T-helper 22 cell (primary cell): Measurements from ENCODE around the gene ITGA8.
"Not testable (repeated sequence)": the region's sequence is repeated elsewhere in the genome, so short reads cannot be mapped to it uniquely, and the experiment has no call there.

Source experiments
- DNase-seq: peaks from one replicate; pipeline ENCODE4 v3.0.0-alpha.2; 2020; ENCODE audit warnings: low read depth

ITGA8 gene

GRCh38 chr10:15491856-15492642, 227.7 kb downstream of the ITGA8 start:
- DNase-seq = no peak

GRCh38 chr10:15489431-15489830, 230.3 kb downstream of the ITGA8 start:
- no peak for DNase-seq

GRCh38 chr10:15487376-15487775, 232.3 kb downstream of the ITGA8 start:
- DNase-seq = no peak

GRCh38 chr10:15486404-15486803, 233.3 kb downstream of the ITGA8 start:
- no peak for DNase-seq

DNA sequence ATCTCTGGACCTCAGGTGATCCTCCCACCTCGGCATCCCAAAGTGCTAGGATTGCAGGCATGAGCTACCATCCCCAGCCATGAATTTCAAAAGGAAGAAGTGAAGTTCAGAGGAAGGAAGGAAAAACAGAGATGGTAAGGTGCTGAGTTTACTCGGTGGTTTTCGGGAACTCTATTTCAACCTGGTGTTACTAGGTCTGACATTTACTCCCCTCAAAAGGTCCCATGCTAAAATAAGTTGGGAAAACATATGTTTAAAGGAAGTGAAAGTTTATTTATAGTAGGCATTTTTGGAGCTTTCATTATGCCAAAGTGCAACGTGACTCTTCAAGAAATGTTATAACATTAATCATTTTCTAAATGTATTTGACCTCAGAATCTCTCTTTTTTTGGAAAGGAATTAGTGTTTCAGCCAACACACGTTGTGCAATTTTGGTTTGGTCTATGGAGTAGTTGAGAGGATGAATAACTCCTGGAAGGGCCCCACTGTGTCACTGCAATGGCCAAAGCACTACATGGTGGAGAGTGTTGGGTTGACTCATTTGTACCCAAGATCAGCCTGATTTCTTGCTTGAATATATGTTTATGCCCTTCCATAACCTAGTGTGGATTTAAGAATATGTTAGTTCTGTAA, 233.9 kb downstream of the ITGA8 start:
- DNase-seq = no peak

GRCh38 chr10:15485027-15485426, 234.7 kb downstream of the ITGA8 start:
- no peak for DNase-seq

DNA sequence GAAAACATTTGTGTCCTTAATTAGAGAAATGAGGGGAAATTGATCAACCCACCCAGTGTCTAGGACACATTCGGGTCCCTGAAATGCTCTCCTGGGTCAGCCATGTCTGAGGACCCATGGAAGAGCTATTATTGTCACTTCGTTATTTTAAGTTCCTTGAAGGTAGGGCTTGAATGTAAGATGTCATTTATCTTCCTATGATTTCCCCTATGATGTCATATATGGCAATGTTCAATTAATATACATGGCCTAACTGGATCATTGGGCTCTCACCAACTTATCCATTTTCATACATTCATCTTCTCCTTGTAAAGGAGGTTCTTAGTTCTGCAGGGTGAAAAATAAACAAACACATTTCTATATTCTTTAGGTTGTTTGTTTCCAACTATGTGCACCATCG, 235.6 kb downstream of the ITGA8 start:
- DNase-seq = no peak

GRCh38 chr10:15483215-15484075, 236.3 kb downstream of the ITGA8 start:
- DNase-seq = no peak

DNA sequence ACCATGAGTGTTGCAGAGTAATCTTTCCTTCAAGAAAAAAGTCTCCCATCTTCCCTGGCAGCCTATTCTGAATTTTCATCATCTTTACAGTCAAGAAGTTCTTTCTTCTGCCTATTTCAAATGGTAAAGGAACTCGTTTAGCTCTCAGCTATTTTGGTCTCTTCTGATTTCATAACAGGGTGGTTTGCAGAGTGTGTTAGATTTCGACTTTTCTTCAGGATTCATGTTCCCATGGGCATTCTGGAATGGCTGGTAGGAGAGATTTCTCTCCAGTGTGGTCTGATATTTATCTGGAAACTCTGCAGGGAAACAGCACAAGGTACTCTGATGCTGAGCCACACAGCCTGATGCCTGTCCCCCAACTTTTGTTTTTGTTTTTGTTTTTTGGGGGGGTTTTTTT, 237.6 kb downstream of the ITGA8 start:
- DNase-seq = no peak

DNA sequence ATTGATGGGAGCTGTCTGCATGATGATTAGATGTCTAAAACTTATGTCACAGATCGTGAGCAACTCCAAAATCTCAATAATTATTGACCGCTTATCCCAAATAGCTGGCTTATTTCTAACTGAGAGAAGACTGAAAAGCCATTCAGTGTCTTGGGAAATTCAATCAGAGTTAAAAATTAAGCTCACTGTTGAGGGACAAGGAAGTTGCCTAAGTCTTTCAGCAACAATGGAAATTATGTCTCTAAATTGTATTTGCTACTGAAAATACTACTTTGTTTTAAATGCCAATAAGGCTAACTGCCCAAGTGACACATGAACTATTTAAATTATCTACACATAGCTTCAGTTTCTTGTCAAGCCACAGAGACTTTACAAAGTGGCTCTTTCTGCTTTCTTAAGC, 240.8 kb downstream of the ITGA8 start:
- DNase-seq = no peak

- DNase-seq = no peak
Observed at GRCh38 chr10:15478429-15478828, 241.3 kb downstream of the ITGA8 start.

DNA sequence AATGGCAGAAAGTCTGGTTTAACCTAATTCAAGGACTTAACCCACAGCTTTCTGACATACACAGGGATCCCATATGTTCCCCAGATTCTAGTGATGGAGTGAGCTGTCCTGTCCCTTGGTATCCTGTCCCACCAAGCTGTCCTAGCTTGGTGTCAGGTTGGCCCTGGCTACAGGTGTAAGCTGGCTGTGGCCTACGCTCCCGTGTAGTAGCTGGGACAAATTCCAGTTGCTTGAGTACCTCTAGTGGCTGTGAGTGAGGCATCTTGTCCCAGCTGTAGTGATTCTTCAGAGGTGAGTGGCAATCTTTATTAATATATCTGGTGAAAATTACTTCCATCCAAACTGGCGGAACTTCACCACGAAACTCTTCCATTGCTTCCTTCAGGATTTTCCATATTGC, 243.4 kb downstream of the ITGA8 start:
- no peak for DNase-seq

GRCh38 chr10:15475439-15475838, 244.3 kb downstream of the ITGA8 start:
- DNase-seq = not testable (repeated sequence)

- DNase-seq = no peak
Observed at GRCh38 chr10:15474671-15475070, 245.1 kb downstream of the ITGA8 start.

DNA sequence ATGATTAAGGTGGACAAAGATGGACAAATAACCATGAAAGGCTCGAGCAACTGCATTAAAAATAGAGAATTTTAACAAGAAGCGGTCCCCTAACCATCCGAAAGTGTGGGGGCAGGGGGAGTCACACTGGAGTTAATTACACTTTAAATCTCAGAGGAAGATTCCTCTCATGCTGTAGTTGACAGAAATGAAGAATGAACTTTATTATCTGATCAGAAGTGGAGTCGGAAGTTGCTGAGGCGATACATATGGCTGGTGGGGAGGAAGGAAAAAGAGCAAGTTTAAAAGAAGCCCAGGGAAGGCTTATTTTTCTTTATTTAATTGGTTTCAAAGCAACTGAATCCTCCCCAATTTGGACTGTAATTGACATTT, 246.3 kb downstream of the ITGA8 start:
- DNase-seq = no peak

GRCh38 chr10:15472431-15473395, 247.0 kb downstream of the ITGA8 start:
- no peak for DNase-seq

DNA sequence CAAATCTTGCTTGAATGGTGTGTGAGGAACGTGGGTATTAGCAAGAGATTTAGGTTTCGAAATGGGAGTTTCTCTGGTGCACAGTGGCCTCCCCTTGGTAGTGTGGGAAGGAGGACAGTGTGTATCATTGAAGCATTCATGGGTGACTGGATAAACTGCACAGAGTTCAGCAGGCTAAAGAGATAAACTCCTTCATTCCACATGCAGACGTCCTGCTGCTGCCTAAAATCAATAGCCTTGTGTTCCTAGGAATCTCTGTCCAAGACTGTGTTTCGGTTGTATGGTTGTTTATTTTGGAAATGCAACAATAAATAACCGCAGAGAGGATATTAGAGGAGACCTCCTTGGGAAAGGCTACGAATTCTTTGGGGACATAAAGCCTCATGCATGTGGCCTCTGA, 247.7 kb downstream of the ITGA8 start:
- DNase-seq = no peak

DNA sequence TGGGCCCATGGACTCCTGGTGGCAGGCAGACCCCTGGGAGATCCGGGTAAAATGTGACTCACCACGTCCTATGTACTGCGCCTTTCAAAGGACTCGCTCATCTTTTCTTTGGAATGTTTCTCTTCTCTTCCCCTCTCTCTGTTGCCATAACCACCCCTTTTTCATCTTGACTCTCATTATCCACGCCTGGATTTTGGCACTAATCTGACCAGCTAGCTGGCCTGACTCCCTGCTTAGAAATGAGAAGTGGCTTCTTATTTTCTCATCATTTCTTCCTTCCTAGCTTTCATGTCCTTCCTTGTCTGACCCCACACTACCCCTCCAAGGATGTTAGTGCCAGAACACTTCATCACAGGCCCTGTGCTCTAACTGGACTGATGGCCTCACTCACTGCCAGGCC, 250.6 kb downstream of the ITGA8 start:
- DNase-seq = no peak

DNA sequence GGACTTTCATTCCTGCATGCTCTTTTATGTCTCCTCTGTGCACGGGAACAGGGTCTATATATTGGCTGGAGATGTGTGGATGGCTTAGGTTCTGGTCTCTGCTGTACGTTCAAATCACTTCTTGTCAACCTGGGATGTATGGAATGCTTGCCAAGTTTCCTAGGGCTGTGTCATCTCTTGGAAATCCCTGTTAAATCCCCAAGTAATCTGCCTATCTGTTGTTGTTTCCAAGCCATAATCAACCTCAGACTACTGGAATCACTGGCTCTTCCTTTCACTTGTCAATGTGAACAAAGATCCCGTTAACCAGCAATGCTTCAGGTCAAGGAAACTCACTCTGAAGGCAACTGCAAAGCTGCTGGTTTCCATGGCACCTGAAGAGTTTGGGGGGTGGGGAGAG, 255.3 kb downstream of the ITGA8 start:
- DNase-seq = no peak
